H9 (cell line): ENCODE results near the gene ZNF747. TPM values are rescaled to one million over a fixed set of nuclear protein-coding genes. Genes with fewer than 3 reads are reported as not detected.
A peak's percentile ranks its signal among the peaks of the same experiment; 100 is the strongest.

Source experiments
- DNase-seq: peaks from one replicate; pipeline ENCODE4 v3.0.0-alpha.2; 2017
- H2AFZ ChIP-seq: one replicate; pipeline ENCODE4 v1.6.1; 2013; ENCODE audit warnings: mild to moderate bottlenecking, low read length, control low read depth, moderate library complexity
- H2AK5ac ChIP-seq: 2 replicates; pipeline ENCODE4 v1.6.1; 2013; ENCODE audit warnings: low read length, control low read depth, mixed read lengths; ENCODE audit not compliant: insufficient read length
- H2BK120ac ChIP-seq: one replicate; pipeline ENCODE4 v1.6.1; 2013; ENCODE audit warnings: low read depth, mild to moderate bottlenecking, low read length, control low read depth, inconsistent platforms; ENCODE audit not compliant: poor library complexity, severe bottlenecking
- H2BK12ac ChIP-seq: 2 replicates; pipeline ENCODE4 v1.6.1; 2013; ENCODE audit warnings: low read length, control low read depth, mixed read lengths, low read depth; ENCODE audit not compliant: insufficient read length
- H2BK15ac ChIP-seq: 2 replicates; pipeline ENCODE4 v1.6.1; 2013; ENCODE audit warnings: low read depth, low read length, control low read depth
- H2BK20ac ChIP-seq: one replicate; pipeline ENCODE4 v1.6.1; 2013; ENCODE audit warnings: low read depth, mild to moderate bottlenecking, low read length, control low read depth, inconsistent platforms; ENCODE audit not compliant: poor library complexity, severe bottlenecking
- H2BK5ac ChIP-seq: 2 replicates; pipeline ENCODE4 v1.6.1; 2013; ENCODE audit warnings: low read length, control low read depth, mixed read lengths; ENCODE audit not compliant: insufficient read length
- H3K14ac ChIP-seq: 2 replicates; pipeline ENCODE4 v1.6.1; 2013; ENCODE audit warnings: low read length, control low read depth; ENCODE audit not compliant: insufficient read depth
- H3K18ac ChIP-seq: 2 replicates; pipeline ENCODE4 v1.6.1; 2013; ENCODE audit warnings: low read depth, mild to moderate bottlenecking, mixed read lengths, low read length, control low read depth; ENCODE audit not compliant: insufficient read length
- H3K23ac ChIP-seq: 2 replicates; pipeline ENCODE4 v1.6.1; 2013; ENCODE audit warnings: low read length, control low read depth, mixed read lengths, low read depth; ENCODE audit not compliant: insufficient read length
- H3K23me2 ChIP-seq: 2 replicates; pipeline ENCODE4 v1.6.1; 2013; ENCODE audit warnings: low read depth, mild to moderate bottlenecking, mixed read lengths, low read length, control low read depth; ENCODE audit not compliant: insufficient read length, poor library complexity, severe bottlenecking
- H3K27ac ChIP-seq: 2 replicates; pipeline ENCODE4 v1.5.1; 2013; ENCODE audit warnings: low read length, control low read depth, mixed read lengths, low read depth; ENCODE audit not compliant: insufficient read length
- H3K27me3 ChIP-seq: 2 replicates; pipeline ENCODE4 v1.6.1; 2013; ENCODE audit warnings: low read length, control low read depth, inconsistent platforms; ENCODE audit not compliant: insufficient read depth
- H3K4ac ChIP-seq: 2 replicates; pipeline ENCODE4 v1.6.1; 2013; ENCODE audit warnings: low read depth, mild to moderate bottlenecking, control low read depth, inconsistent platforms, low read length, moderate library complexity
- H3K4me1 ChIP-seq: 2 replicates; pipeline ENCODE4 v1.6.1; 2013; ENCODE audit warnings: low read length, control low read depth, inconsistent platforms; ENCODE audit not compliant: insufficient read depth
- H3K4me2 ChIP-seq: 2 replicates; pipeline ENCODE4 v1.6.1; 2013; ENCODE audit warnings: low read length, control low read depth, mixed read lengths; ENCODE audit not compliant: insufficient read length, insufficient read depth
- H3K56ac ChIP-seq: 2 replicates; pipeline ENCODE4 v1.6.1; 2013; ENCODE audit warnings: low read depth, mild to moderate bottlenecking, mixed read lengths, low read length, control low read depth; ENCODE audit not compliant: insufficient read length
- H3K79me1 ChIP-seq: 2 replicates; pipeline ENCODE4 v1.6.1; 2013; ENCODE audit warnings: low read depth, mild to moderate bottlenecking, moderate library complexity, low read length, control low read depth, inconsistent platforms; ENCODE audit not compliant: insufficient read depth, poor library complexity, severe bottlenecking
- H3K79me2 ChIP-seq: 2 replicates; pipeline ENCODE4 v1.6.1; 2013; ENCODE audit warnings: low read length, control low read depth, inconsistent platforms; ENCODE audit not compliant: insufficient read depth
- H3K9ac ChIP-seq: 2 replicates; pipeline ENCODE4 v1.6.1; 2013; ENCODE audit warnings: low read length, control low read depth, mixed read lengths; ENCODE audit not compliant: insufficient read length; ENCODE audit errors: extremely low read depth
- H3K9me3 ChIP-seq: one replicate; pipeline ENCODE4 v1.6.1; 2013; ENCODE audit warnings: low read depth, low read length, inconsistent platforms; ENCODE audit not compliant: control insufficient read depth
- H3T11ph ChIP-seq: one replicate; pipeline ENCODE4 v1.6.1; 2013; ENCODE audit warnings: mild to moderate bottlenecking, low read length, control low read depth, inconsistent platforms
- H4K20me1 ChIP-seq: one replicate; pipeline ENCODE4 v1.6.1; 2013; ENCODE audit not compliant: control insufficient read depth, insufficient read length, insufficient read depth
- H4K5ac ChIP-seq: 2 replicates; pipeline ENCODE4 v1.6.1; 2013; ENCODE audit warnings: low read depth, mild to moderate bottlenecking, mixed read lengths, low read length, control low read depth; ENCODE audit not compliant: insufficient read length
- H4K8ac ChIP-seq: replicated peaks from 2 replicates; pipeline ENCODE4 v1.6.1; 2013; ENCODE audit warnings: low read length, control low read depth, mixed read lengths, low read depth; ENCODE audit not compliant: insufficient read length
- H4K91ac ChIP-seq: 2 replicates; pipeline ENCODE4 v1.6.1; 2013; ENCODE audit warnings: low read depth, mild to moderate bottlenecking, moderate library complexity, mixed read lengths, low read length, control low read depth; ENCODE audit not compliant: insufficient read length
- H3K27ac Mint-ChIP-seq, 3 experiments: 2 replicates in 2 of 3; 3 replicates in 1 of 3; pipeline ENCODE4 v1.8.0; 2020 to 2021; ENCODE audit warnings: mixed read lengths in 3 of 3, mild to moderate bottlenecking in 1 of 3, moderate library complexity in 1 of 3
- H3K27me3 Mint-ChIP-seq: 2 replicates; pipeline ENCODE4 v1.8.0; 2021; ENCODE audit warnings: low read depth, mild to moderate bottlenecking, moderate library complexity, mixed read lengths
- H3K36me3 Mint-ChIP-seq, 3 experiments: 2 replicates in 2 of 3; 3 replicates in 1 of 3; pipeline ENCODE4 v1.8.0; 2020 to 2021; ENCODE audit warnings: low read depth in 3 of 3, mixed read lengths in 3 of 3; ENCODE audit not compliant: insufficient read depth in 1 of 3
- H3K4me1 Mint-ChIP-seq, 2 experiments: 2 replicates each; pipeline ENCODE4 v1.8.0; 2020; ENCODE audit warnings: mixed read lengths in 2 of 2
- H3K4me3 Mint-ChIP-seq, 2 experiments: 2 replicates in 1 of 2; 3 replicates in 1 of 2; pipeline ENCODE4 v1.8.0; 2020 to 2021; ENCODE audit warnings: mild to moderate bottlenecking in 2 of 2, mixed read lengths in 2 of 2, moderate library complexity in 1 of 2
- H3K9me3 Mint-ChIP-seq, 2 experiments: 2 replicates in 1 of 2; 3 replicates in 1 of 2; pipeline ENCODE4 v1.8.0; 2020; ENCODE audit warnings: mild to moderate bottlenecking in 2 of 2, mixed read lengths in 2 of 2, moderate library complexity in 1 of 2
- WGBS: extraction: QIAGEN DNeasy Blood & Tissue Kit; methylation state at CpG from one replicate; pipeline ENCODE4 v1.1.7; 2013; ENCODE audit warnings: missing lambda C conversion rate, low lambda C conversion rate, mixed read lengths; ENCODE audit not compliant: insufficient read length; ENCODE audit errors: extremely low coverage; 5-methylcytosine and 5-hydroxymethylcytosine counted together
- total RNA-seq: library from RNA; stranded (reverse); gene quantifications from 2 replicates; pipeline ENCODE4 v1.2.1, GENCODE V29; 2021
- TF ChIP-seq, protein P1 (sequence below): fragments of 200-600 bp; sonication (generic); conservative IDR thresholded peaks from 3 replicates; pipeline ENCODE4 v1.8.0; 2021; ENCODE audit warnings: antibody characterized with exemption, mild to moderate bottlenecking

The ZNF747 gene
- total RNA-seq, 1 experiment from 2014 or later, result 18.4 TPM

DNA sequence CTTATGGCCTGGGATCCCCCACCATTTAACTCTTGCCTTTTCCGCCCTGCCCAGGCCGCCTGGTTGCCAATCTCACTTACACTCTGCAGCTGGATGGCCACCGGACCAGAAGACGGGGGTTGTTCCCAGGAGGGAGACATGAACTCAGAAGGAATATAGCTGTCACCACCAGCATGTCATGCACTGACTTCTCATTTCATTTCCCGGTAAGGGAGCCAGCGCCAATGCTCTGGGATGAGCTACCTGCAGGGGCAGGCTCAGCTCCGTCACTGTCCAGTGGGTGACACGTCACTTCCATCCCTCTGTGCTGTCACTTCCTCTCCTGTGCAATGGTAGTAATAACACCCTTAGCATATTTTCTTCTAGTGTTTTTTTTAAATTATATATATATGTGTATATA lies 35.4 kb downstream of the ZNF747 start:
- H3K27ac Mint-ChIP-seq, result peak overlapping the region in 1 of 3 experiments; percentile 43; a peak in 1 of 7 replicates
- H3K4me1 ChIP-seq, result no peaks in the 10 kb centered on the region

More for the DNA sequence above, 35.4 kb downstream of the ZNF747 start:
- Histone ChIP-seq H4K91ac (no peak overlapping the region), H3K18ac (no peak overlapping the region), H2AFZ (no peak overlapping the region), H3K9me3 (no peaks in the 10 kb centered on the region), H2BK20ac (no peak overlapping the region), H3K4ac (no peak overlapping the region), H3K56ac (no peak overlapping the region), H3K4me2 (no peak overlapping the region), H3K79me1 (no peaks in the 10 kb centered on the region), H2BK5ac (no peak overlapping the region), H4K20me1 (no peaks in the 10 kb centered on the region), H3K79me2 (no peaks in the 10 kb centered on the region), H3K23ac (no peak overlapping the region), H3K9ac (no peak overlapping the region), H3K27me3 (no peaks in the 10 kb centered on the region), H3T11ph (no peak overlapping the region), H3K23me2 (no peaks in the 10 kb centered on the region), H2BK15ac (no peak overlapping the region), H3K14ac (no peak overlapping the region), H2BK120ac (no peak overlapping the region), H2BK12ac (no peak overlapping the region), H3K27ac (no peak overlapping the region), H4K5ac (no peak overlapping the region), H4K8ac (no peak overlapping the region), H2AK5ac (no peak overlapping the region)
- Mint-ChIP-seq H3K36me3 (no peaks in the 10 kb centered on the region), H3K4me3 (no peak overlapping the region), H3K27me3 (peaks cover 7% of the 10 kb centered on the region), H3K4me1 (peaks cover 0 to 4% of the 10 kb centered on the region in 2 experiments; a peak in 2 of 4 replicates), H3K9me3 (no peaks in the 10 kb centered on the region)
- TF ChIP-seq, protein P1, sequence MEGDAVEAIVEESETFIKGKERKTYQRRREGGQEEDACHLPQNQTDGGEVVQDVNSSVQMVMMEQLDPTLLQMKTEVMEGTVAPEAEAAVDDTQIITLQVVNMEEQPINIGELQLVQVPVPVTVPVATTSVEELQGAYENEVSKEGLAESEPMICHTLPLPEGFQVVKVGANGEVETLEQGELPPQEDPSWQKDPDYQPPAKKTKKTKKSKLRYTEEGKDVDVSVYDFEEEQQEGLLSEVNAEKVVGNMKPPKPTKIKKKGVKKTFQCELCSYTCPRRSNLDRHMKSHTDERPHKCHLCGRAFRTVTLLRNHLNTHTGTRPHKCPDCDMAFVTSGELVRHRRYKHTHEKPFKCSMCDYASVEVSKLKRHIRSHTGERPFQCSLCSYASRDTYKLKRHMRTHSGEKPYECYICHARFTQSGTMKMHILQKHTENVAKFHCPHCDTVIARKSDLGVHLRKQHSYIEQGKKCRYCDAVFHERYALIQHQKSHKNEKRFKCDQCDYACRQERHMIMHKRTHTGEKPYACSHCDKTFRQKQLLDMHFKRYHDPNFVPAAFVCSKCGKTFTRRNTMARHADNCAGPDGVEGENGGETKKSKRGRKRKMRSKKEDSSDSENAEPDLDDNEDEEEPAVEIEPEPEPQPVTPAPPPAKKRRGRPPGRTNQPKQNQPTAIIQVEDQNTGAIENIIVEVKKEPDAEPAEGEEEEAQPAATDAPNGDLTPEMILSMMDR, result no peak
- no CpG with 5 or more reads among the region's 8 CpGs for WGBS
- no peak for DNase-seq
